Measurements from ENCODE around the gene PDIA5. TPM values are rescaled to one million over a fixed set of nuclear protein-coding genes. Genes with fewer than 3 reads are reported as not detected.

PDIA5 gene
- total RNA-seq, 1 experiment from 2014 or later: 28.6 TPM

- H3K36me3 ChIP-seq (ENCODE audit: insufficient read depth, low read length, poor library complexity, severe bottlenecking): peaks cover 11% of the 10 kb centered on the region
- peaks cover 13% of the 10 kb centered on the region for H3K4me1 ChIP-seq (ENCODE audit: insufficient read depth, low read length, poor library complexity, severe bottlenecking)
- H3K9me3 ChIP-seq (ENCODE audit: low read depth, low read length, poor library complexity, severe bottlenecking): no peaks in the 10 kb centered on the region
- ChIA-PET CTCF (no interaction called here), POLR2A (ENCODE audit: low non-redundant PET) (no interaction called here)
- H3K4me3 ChIP-seq (ENCODE audit: low read depth, low read length, poor library complexity, severe bottlenecking): no peak overlapping the region
- H3K27ac ChIP-seq (ENCODE audit: low read depth, low read length, poor library complexity, severe bottlenecking): no peak overlapping the region
- no peak for DNase-seq (ENCODE audit: low spot score)
- intact Hi-C loops (cut with micrococcal nuclease; ENCODE audit: unreplicated experiment): no loop called here
- no peaks in the 10 kb centered on the region for H3K27me3 ChIP-seq (replicated peaks; ENCODE audit: insufficient read depth, low read depth, low read length, poor library complexity)
- TF ChIP-seq CTCF (conservative IDR thresholded peaks at IDR 0.05; ENCODE audit: low read depth, low read length) (no peak), EZH2 (IDR thresholded peaks at IDR 0.05; ENCODE audit: borderline replicate concordance, low read depth, low read length, poor library complexity, severe bottlenecking) (no peak)
- no TSS peak for BruUV-seq (replicated peaks)
Observed at GRCh38 chr3:123089611-123090331, 22.9 kb downstream of the PDIA5 start.

- CTCF ChIA-PET: no interaction called here
- Histone ChIP-seq H3K36me3 (ENCODE audit: insufficient read depth, low read length, poor library complexity, severe bottlenecking) (peaks cover 11% of the 10 kb centered on the region), H3K27me3 (replicated peaks; ENCODE audit: insufficient read depth, low read depth, low read length, poor library complexity) (no peaks in the 10 kb centered on the region), H3K27ac (ENCODE audit: low read depth, low read length, poor library complexity, severe bottlenecking) (no peak overlapping the region), H3K4me3 (ENCODE audit: low read depth, low read length, poor library complexity, severe bottlenecking) (no peak overlapping the region), H3K4me1 (ENCODE audit: insufficient read depth, low read length, poor library complexity, severe bottlenecking) (peaks cover 5% of the 10 kb centered on the region), H3K9me3 (ENCODE audit: low read depth, low read length, poor library complexity, severe bottlenecking) (no peaks in the 10 kb centered on the region)
- TF ChIP-seq CTCF (conservative IDR thresholded peaks at IDR 0.05; ENCODE audit: low read depth, low read length) (no peak), EZH2 (IDR thresholded peaks at IDR 0.05; ENCODE audit: borderline replicate concordance, low read depth, low read length, poor library complexity, severe bottlenecking) (no peak)
- POLR2A ChIA-PET (ENCODE audit: low non-redundant PET): no interaction called here
- peak; percentile 17 for DNase-seq (ENCODE audit: low spot score)
- BruUV-seq (replicated peaks): no TSS peak
- intact Hi-C loops (cut with micrococcal nuclease; ENCODE audit: unreplicated experiment): no loop called here
Observed at GRCh38 chr3:123090728-123091531, 24.1 kb downstream of the PDIA5 start.

DNA sequence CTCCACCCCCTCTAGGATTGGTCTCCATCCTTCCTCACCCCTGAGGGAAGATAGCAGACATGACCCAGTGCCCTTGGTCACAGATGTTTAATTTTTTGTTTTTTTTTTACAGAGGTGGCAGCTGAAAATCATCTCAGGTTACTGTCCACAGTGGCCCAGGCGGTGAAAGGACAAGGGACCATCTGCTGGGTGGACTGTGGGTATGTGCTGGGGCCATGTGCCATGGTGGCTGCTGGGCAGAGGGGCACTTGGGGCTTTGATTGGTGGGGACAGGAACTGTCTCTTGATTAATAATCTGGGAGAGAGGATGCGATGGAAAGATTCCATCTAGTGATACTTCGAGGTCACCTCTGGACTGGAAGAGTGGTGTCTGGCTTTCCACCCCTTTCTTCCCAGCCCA is 25.4 kb downstream of the PDIA5 start:
- intact Hi-C loops (cut with micrococcal nuclease; ENCODE audit: unreplicated experiment): no loop called here
- ChIA-PET POLR2A (ENCODE audit: low non-redundant PET) (no interaction called here), CTCF (no interaction called here)

More for the DNA sequence above, 25.4 kb downstream of the PDIA5 start:
- Histone ChIP-seq H3K27me3 (replicated peaks; ENCODE audit: insufficient read depth, low read depth, low read length, poor library complexity) (no peaks in the 10 kb centered on the region), H3K36me3 (ENCODE audit: insufficient read depth, low read length, poor library complexity, severe bottlenecking) (peaks cover 11% of the 10 kb centered on the region), H3K27ac (ENCODE audit: low read depth, low read length, poor library complexity, severe bottlenecking) (no peak overlapping the region), H3K4me3 (ENCODE audit: low read depth, low read length, poor library complexity, severe bottlenecking) (no peak overlapping the region), H3K9me3 (ENCODE audit: low read depth, low read length, poor library complexity, severe bottlenecking) (no peaks in the 10 kb centered on the region), H3K4me1 (ENCODE audit: insufficient read depth, low read length, poor library complexity, severe bottlenecking) (peaks cover 5% of the 10 kb centered on the region)
- BruUV-seq (replicated peaks): no TSS peak
- DNase-seq (ENCODE audit: low spot score): no peak
- no peak for TF ChIP-seq CTCF (conservative IDR thresholded peaks at IDR 0.05; ENCODE audit: low read depth, low read length)
- no peak for TF ChIP-seq EZH2 (IDR thresholded peaks at IDR 0.05; ENCODE audit: borderline replicate concordance, low read depth, low read length, poor library complexity, severe bottlenecking)

Measured in A673 (cell line).